Keratinocyte (primary cell): Measurements from ENCODE around the gene ERG28.

Source experiments
- CTCF ChIP-seq, 3 experiments: IDR thresholded peaks in 1 of 3; conservative IDR thresholded peaks in 1 of 3; optimal IDR thresholded peaks in 1 of 3; 2 replicates in 2 of 3; 3 replicates in 1 of 3; pipeline versions ENCODE3 to v1.5.1; 2011; ENCODE audit warnings: low read length in 3 of 3, mild to moderate bottlenecking in 3 of 3, moderate library complexity in 2 of 3, control low read depth in 1 of 3, inconsistent platforms in 1 of 3; ENCODE audit not compliant: insufficient read depth in 2 of 3; ENCODE audit errors: extremely low read depth in 1 of 3
- EZH2 ChIP-seq: IDR thresholded peaks from one replicate; pipeline ENCODE4 v1.6.1; 2012; ENCODE audit warnings: inconsistent platforms, mild to moderate bottlenecking, low read length, moderate library complexity

GRCh38 chr14:75657331-75657730 is 3.3 kb downstream of the ERG28 start:
- TF ChIP-seq CTCF (optimal IDR thresholded peaks at IDR 0.05 in 1 of 3, IDR thresholded peaks at IDR 0.05 in 1 of 3, conservative IDR thresholded peaks at IDR 0.05 in 1 of 3; ENCODE audit: extremely low read depth in 1 of 3, insufficient read depth in 2 of 3, low read length in 3 of 3) (no peak), EZH2 (no peak)
